HG02759 (cell line): ENCODE measurements around the gene QSOX1.

Experiments
- ATAC-seq: cut with Tn5 transposase; IDR thresholded peaks from one replicate; pipeline ENCODE4 v1.9.1; 2021; ENCODE audit warnings: mild to moderate bottlenecking, moderate library complexity; ENCODE audit not compliant: unreplicated experiment

Gene QSOX1

DNA sequence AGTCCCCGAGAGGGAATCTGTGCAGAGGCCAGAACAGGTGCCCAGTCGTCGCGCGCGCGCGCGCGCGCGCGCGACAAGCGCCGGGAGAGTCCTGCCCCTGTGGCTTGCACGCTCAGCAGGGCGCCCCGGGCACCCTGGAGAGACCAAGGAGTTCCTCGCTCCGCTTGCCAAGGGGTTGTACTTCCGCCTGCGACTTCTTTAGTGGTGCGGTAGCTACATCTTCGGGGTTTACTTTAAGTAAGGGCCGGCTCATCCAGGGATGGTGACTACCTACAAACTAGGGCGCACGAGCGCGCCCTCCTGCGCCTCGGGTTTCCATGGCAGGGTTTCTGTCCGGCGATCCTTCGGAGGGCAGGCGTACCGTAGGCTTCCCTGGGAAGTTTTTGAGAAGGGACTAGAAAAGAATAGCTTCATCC, 76.8 kb downstream of the QSOX1 start:
- ATAC-seq, result no peak

DNA sequence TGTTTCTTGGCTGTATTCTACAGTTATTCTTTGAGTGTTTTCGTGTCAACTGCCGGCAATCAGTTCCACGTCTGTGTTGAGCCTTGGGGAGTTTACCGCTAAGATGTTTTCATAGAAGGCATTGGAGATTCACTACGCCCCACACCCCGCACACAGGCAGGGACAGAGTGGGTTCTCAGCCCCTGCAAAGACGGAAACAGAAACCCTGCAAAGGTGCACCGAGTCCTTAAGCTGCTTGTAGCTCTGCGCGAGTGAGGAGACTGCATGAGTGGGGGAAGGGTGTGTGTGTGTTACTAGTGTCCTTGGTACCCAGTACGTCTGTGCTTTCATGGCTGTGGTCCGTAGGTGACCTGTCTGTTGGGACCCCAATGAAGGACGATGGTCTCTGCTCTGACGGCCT, 77.3 kb downstream of the QSOX1 start:
- ATAC-seq, result no peak

DNA sequence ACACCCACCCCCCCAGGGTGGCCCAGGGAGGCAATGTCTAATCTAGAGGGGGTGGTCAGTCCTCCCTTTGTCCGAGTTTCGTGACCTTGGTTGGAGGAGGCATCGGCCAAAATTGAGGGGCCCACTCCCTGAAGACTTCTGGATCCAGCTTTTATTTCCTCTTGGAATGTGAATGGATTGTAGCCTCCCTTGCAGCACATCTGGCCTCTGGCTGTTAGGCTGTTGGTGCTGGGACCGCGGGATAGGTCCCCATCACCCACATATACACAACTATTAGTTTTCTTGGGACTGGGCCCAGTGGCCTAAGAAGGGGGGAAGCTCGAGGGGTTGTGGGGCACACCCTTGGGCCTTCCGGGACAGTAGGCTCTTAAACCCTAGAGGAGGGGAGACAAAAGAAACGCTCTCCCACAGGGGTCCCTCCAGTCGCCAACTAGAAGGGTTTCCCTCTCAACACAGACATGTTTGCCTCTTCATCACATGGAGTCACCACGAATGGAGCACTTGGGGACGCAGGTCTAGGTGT, 77.9 kb downstream of the QSOX1 start:
- no peak for ATAC-seq

DNA sequence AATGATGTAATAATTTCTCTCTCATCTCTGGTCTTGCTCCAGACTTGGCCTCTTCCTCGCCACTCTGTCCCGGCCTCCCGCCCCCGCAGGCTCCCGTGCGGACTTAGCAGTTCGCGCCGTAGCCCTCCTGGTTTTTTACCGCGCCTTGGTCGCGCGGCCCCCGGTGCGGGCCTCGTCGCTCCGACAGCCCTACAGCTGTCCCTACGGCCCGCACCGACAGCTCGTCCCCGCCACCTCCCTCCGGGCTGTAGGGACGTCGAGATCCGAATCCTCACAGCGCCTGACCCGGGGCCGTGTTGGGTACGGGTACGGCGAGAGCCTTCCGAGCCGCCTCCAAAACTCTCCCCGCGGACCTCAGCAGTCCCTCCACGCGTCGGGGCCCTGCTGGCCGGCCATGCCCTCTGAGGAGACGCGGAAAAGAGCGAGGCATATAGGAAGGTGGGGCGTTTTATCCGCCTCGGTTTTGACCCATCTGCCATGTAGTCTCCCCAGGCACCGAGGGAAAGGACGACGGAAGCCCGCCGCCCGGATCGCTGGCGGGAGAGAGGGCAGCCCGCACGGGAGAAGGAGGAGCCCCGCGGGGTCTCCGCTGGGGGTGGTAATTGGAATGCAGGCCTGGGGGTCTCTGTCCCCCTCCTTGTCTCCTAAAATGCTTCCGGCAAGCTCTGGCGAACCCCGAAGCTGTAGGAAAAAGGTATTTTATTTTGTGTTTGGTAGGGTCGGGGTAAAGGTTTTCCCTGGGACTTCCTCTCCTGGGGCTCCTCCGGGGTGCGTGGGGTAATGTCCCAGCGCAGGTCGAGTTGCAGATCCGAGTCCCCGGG, 78.7 kb downstream of the QSOX1 start:
- no peak for ATAC-seq

DNA sequence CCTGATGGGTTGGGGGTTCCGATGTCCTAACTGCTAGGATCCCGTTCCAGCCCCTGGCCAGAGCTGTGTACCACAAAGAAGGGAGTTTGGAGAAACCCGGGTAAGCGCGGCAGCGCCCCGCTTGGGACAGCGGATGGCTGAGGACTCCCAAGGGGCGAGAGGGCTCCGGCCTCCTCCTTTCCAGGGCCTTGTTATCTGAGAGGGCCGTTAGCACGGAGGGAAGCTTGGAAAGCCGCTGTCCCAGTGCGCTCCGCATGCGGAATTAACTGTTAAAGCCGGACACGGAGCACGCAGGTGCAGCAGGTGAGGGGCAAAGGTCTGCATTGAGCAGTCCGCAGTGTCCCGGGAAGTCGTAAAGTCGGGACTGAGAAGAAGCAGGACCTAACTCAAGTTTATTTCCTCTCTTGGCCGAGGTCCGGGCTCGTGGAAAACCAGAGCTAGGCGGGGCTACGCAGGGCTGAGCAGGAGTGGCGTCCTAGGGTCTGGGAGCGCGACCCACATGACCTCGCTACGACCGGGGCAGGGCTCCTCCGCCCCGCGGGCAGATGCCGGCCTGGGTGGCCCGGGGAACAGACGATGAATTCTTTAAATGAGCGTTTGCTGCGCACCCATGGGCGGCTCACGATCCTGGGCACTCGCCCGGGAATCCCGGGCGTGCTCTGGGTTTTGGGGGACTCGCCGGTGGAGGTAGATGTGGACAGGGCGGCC, 79.9 kb downstream of the QSOX1 start:
- ATAC-seq, result no peak

DNA sequence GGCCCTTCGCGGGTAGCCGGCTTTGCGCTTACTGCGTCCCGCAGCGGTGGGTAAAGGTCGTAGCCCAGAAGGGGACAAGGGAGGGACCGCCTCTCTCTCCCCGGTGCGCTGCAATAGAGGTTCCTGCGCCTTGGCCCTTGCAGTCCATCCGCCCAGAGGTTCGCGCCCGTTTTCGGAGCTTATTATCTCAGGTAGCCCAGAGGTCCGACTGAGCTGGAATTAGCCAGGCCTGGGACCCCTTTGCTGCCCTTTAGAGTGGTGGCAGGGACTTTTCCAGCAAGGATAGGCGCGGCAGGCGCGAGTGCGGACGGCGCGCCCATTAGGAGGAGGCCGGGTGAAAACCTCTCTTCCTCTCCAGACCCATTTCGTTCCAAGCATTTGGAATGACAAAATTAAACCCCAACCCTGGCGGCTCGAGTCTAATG, 80.4 kb downstream of the QSOX1 start:
- ATAC-seq, result no peak

DNA sequence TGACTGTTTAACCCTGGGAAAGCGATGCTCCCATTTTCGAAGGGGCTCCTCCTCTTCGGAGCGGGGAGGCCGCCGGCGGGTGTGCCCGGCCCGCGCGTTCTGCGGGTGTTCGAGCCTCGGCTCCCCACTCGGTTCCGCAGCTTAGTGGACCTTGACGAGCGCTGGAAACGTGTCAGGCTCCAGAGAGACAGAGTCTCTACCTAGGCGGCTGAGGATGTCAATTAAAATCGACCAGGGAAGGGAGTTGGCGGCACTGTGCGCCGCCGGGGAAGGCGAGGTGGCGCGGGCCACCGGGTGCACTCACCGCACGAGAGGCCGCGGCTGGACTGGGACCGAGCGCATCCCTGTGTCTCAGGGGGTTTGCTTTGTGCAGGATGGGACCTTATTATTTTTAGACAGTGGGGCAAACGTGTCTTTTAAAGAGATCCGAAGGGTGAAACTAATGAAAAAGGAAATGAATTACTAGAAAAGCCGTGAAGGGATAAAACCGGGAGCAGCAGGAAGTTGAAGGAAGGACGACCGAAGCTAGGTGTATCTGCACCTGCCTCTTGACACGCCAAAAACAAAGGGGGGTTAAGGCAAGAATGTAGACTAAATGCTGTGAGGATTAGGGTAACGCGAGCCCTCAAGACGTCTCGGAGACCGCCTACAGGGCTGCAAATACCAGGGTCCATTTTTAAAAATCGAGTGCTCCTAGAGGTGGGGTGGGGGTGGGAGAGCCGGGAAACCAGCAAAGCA, 81.0 kb downstream of the QSOX1 start:
- ATAC-seq, result no peak

DNA sequence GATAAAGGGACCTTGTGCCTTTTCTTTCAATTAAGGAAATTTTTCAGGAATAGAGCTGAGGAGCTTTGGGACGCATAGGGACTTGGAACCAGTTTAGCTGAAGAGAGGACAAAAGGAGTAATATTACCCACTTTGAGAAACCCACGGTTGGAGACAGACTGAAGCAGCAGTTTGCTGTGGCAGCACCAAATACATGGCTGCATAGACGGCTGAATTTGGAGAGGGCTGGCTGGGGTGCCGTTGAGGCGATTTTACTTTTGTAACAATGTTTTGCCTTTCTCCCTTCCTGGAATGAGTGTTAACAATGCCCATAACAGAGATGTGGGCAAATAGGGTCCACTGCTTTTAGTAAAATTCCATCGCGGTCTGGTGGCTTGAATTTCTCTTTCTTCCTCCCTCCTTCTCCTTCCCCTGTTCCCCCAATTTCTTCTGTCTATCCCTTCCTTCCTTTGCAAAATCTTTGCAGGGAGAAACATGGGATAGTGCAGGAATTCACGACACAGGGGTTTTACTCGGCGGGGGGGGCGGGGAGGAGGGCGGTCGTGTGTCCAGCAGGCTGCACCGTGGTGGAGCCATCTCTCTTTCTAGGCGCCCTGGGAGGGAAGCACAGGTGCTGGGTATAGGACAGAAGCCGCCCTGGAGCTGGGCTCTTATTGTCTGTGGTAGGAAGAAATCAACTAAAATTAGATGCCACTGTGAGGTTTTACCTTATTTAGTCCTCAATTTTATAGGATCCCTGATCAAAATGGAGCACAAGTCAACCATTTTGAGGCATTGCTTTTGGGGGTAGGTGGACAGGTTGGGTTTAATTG, 82.2 kb downstream of the QSOX1 start:
- no peak for ATAC-seq

DNA sequence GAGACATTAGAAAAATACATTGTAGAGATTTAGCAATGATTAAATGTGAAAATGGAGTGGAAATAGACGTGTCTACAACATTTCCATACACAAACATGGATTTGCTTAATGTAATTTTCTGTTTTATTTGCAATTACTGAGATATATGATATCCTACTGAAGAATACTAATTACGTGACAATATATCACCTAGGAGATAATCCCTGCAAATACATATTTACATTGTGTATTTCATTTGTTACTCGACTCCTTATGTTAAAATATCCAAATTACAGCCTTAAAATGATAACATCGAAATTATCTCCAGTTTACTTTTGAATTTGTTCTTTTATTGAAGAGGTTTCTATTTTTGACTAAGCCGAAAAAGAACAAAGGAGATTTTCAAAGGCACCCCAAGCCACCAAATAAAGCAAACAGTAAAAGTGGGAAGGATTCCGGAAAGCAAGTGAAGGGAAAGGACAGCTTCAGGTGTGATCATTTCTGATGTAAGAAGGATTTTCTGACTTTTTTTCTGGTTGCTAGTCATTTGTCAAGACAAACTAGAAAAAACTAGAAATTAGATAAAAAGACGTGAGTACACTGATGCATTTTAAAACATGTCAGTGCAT, 83.3 kb downstream of the QSOX1 start:
- no peak for ATAC-seq

DNA sequence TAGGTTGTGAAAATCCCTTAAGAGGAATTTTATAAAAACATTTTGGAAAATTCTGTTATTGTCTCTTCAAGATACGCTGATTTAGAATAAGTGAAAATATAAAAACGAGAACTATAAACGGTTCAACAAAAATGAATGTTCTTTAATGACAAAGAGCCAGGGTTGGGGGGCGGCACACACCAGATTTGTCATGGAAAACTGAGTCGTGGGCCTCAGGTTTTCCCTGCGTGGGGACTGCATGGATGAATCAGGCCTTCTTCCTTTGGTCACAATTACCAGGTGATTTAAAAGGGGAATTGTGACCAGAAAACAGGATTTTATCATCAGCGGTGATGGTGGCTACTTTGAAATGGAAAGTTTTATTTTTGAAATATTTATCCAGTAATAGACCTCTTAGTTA, 84.0 kb downstream of the QSOX1 start:
- ATAC-seq, result no peak

DNA sequence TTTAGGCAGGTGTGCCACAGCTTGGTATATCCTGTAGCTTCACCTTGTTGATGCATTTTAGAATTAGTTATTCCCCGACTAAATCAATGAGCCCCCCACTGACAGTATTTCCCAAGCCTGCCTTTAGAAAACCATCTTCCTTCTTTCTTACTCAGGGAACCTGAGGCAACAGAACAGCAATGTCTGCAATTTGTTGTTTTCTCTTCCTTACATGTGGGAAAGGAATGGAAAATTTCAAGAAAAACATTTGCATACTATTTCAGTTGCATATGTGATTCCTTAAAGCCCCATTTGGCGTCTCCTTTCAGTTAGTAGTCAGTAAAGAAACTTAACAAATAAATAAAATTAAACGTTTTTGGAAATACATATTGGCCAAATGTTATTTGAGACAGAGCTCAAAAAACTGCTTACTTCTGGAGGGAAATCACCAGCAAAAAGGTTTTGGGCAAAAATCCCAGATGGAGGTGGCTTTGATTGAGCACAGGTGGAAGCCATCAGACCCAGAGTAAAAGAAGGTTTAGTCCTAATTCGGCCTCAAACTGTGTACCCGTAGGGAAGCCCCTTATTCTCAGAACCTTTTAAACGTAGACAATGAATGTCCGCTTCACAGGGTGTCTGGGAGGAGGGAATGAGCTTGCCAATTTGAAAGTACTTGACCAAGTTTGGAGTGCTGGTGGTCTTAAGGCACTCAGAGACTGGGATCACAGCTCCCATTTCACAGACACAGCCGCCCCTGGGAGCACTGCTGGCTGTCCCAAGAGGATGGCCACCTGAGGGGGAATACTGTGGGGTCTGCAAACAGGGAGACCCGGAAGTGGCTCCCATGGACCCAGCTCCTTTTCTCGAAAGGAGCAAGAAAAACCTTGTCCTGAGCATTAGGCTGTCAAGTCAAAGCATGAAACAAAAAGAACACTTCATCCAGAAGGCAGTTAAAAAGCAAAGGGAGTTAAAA, 84.8 kb downstream of the QSOX1 start:
- no peak for ATAC-seq

DNA sequence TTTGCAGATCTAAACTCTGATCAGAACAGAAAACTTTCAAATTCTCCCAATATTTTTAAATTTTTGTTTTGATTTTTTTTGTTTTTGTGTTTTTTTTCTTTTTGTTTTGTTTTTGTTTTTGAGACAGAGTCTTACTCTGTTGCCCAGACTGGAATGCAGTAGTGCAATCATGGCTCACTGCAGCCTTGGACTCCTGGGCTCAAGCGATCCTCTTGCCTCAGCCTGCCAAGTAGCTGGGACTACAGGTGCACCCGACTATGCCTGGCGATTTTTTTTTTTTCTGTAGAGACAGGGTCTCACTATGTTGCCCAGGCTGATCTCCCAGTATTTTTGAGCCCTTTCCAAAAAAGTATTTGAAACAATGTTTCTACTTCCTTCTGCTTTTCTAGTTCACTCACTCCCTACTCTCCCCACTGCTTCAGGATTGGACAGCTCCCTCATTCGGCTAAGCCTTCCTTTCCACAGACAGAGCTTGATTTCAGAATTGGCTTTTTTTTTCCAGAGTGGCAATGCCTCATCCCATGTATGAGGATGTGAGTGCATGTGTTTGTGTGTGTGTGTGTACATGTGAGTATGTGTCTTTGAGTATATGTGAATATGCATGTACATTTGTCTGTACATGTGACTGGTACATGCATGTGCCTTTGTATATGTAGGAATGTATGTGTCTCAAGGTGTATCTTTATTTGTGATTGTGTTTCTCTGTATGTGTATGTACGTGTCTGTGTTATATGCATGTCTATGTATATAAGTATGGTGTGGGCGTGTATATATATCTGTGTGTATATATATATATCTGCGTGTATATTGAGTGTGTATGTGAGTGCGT, 87.3 kb downstream of the QSOX1 start:
- ATAC-seq, result no peak

DNA sequence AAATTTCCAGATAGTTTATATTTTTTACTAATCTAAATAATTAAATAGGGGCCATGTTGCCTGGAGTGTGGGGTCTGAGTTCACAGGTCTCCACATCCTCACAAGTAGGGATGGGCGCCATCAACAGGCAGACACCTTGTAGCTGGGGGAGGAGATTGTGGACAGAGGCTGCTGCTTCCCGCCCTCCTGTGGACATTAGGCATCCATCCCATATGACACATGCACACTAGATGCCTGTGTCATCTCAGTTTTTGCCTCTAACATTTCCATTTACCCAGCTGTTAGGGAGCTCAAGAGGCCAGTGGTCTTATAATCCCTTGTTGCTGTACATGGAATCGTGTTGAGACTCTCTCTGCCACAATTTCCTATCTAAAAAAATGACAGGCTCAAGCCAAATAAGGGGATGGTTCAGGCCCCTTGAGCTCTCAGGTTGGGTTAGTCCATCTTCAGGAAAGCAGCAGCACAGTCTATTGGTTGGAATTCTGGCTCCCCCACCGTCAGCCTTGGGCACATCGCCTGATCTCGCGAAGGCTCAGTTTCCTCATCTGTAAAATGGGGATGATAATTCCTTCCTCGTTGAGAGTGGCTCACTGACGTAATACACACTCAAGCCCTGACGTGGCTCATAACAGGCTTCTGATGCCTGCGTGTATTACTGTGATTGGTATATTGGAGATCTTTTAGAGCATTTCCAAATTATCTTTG, 89.0 kb downstream of the QSOX1 start:
- ATAC-seq, result no peak

DNA sequence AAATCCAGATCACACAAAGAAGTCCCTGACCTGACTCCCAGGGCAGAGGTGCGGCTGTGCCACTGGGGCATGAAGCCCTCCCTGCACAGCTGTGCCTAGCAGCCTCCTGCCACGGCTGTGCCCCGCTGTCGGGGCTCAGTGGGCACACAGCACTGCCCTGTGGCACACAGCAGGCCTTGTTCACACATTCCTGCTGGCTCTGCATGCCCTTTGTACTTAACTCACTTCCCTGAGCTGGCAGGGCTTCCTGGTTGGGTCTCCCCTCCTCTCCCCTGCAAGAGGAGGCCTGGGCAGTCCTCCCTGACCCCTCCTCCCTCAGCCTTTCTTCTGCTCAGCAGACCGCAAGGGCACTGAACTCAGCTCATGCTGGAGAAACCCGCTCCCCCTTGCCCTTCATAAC, 90.2 kb downstream of the QSOX1 start:
- no peak for ATAC-seq

DNA sequence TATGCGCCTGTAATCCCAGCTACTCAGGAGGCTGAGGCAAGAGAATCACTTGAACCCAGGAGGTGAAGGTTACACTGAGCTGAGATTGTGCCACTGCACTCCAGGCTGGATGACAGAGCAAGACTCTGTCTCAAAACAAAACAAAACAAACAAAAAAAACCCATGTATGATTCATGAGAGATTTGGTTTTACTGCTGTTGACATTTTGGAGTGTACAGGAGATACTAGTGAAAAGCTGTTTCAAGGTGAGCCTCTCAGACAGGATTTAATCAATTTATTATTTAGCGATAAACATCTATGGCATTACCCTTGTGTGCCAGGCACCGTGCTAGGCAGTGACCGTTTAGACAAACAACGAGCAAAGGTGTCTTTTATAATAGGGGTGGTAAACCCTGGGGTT, 91.9 kb downstream of the QSOX1 start:
- ATAC-seq, result no peak

DNA sequence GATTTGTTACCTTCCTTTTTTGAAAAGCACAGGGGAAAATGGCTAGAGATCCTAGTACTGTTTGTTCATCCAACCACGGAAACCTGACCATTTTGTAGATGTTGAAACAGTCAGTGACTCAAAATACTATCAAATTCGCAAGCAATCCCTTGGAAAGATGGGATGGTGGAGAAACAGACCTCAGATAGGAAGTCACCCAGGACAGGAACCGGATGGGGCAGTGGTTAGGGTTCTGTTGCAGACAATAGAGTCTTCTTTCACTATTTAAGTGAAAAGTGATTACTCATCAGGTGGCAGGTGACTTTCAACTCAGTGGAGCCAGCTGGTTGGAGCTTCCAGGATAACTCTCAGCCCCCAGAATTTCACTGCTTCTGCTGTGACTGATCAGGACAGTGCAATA, 92.4 kb downstream of the QSOX1 start:
- ATAC-seq, result no peak

DNA sequence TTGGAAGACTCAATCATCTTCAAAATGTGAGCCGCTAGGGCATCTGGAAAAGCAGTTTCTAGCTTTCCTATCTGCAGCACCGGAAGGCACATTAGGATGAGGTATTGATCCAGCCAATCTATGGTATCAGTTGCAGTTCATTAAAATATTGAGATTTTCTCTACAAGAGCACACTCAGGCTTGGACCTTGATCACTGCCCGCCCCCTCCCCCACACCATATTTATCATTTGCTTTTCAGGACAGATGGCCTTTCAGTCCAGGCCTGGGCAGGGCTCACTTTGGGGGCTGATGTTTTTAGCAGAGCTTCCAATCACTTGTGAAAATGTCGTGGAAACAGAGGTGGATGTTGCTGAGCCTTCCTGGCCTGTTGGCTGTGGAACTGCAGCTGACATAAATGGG, 92.9 kb downstream of the QSOX1 start:
- ATAC-seq, result no peak

DNA sequence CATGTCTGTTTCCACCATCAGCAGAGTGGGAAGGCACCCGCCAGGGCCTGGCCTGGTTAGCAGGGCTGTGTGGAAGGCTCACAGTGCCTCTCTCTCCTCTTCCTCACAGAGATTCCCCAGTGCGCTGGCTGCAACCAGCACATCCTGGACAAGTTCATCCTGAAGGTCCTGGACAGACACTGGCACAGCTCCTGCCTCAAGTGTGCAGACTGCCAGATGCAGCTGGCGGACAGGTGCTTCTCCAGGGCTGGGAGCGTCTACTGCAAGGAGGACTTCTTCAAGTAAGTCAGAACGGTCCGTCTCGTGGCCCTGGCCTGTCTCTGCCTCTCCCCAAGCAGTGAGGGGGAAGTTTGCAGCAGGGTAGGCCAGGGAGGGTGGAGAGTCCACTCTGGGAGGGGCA, 93.5 kb downstream of the QSOX1 start:
- no peak for ATAC-seq
